HEK293 (cell line): ENCODE measurements around the gene DENND5A.
A peak's percentile ranks its signal among the peaks of the same experiment; 100 is the strongest.

Experiments used
- CTCF ChIA-PET: fragments of 350-600 bp; formaldehyde crosslinking; extraction: SDS; loops from one replicate; lab custom pipeline; 2021; ENCODE audit warnings: antibody characterized with exemption; lab: Yijun Ruan, JAX
- POLR2A ChIA-PET: fragments of 300-600 bp; formaldehyde crosslinking; extraction: SDS; loops from one replicate; lab custom pipeline; 2020; ENCODE audit warnings: antibody characterized with exemption, inconsistent platforms; lab: Yijun Ruan, JAX
- H3K27ac ChIP-seq: fragments of 200-500 bp; sonication (Bioruptor generic); 2 replicates; pipeline ENCODE4 v1.5.1; 2014; ENCODE audit warnings: low read depth, low read length, control low read depth, inconsistent platforms; ENCODE audit errors: extremely low read depth
- H3K36me3 ChIP-seq, 2 experiments: fragments of 200-500 bp in 1 of 2; sonication (Bioruptor generic) in 1 of 2; 1 replicate in 1 of 2; 2 replicates in 1 of 2; pipeline ENCODE4 v1.5.1; 2014 to 2017; ENCODE audit warnings: inconsistent platforms in 2 of 2, low read length in 2 of 2; ENCODE audit not compliant: control insufficient read depth in 2 of 2, insufficient read depth in 1 of 2
- H3K4me1 ChIP-seq: fragments of 200-500 bp; sonication (Bioruptor generic); 2 replicates; pipeline ENCODE4 v1.5.1; 2014; ENCODE audit warnings: mild to moderate bottlenecking, low read length, inconsistent platforms; ENCODE audit not compliant: control insufficient read depth, insufficient read depth
- H3K4me3 ChIP-seq: 2 replicates; pipeline ENCODE4 v1.5.1; 2011; ENCODE audit warnings: low read depth, mild to moderate bottlenecking, control low read depth, low read length, moderate library complexity
- H3K9me3 ChIP-seq: fragments of 200-500 bp; sonication (Bioruptor generic); 2 replicates; pipeline ENCODE4 v1.5.1; 2014; ENCODE audit warnings: low read depth, low read length, inconsistent platforms; ENCODE audit not compliant: control insufficient read depth, insufficient read depth
- GLIS2 ChIP-seq: fragments of 450-650 bp; formaldehyde crosslinking; IDR thresholded peaks from 2 replicates; pipeline ENCODE4 v1.5.1; 2016; ENCODE audit warnings: missing biosample characterization, missing genetic modification characterization
- KLF9 ChIP-seq: fragments of 450-650 bp; formaldehyde crosslinking; IDR thresholded peaks from 2 replicates; pipeline ENCODE4 v1.5.1; 2016; ENCODE audit warnings: missing biosample characterization, missing genetic modification characterization, low read depth
- OVOL3 ChIP-seq: fragments of 450-650 bp; formaldehyde crosslinking; IDR thresholded peaks from 2 replicates; pipeline ENCODE4 v1.5.1; 2016; ENCODE audit warnings: missing biosample characterization, missing genetic modification characterization
- PRDM1 ChIP-seq: fragments of 450-650 bp; formaldehyde crosslinking; IDR thresholded peaks from 2 replicates; pipeline ENCODE4; 2016; ENCODE audit warnings: missing biosample characterization, missing genetic modification characterization
- TSHZ1 ChIP-seq: fragments of 450-650 bp; formaldehyde crosslinking; IDR thresholded peaks from 2 replicates; pipeline ENCODE4 v1.5.1; 2016; ENCODE audit warnings: missing biosample characterization, missing genetic modification characterization, borderline replicate concordance
- ZBTB26 ChIP-seq: fragments of 450-650 bp; formaldehyde crosslinking; optimal IDR thresholded peaks from 2 replicates; pipeline ENCODE3; 2016; ENCODE audit warnings: missing biosample characterization, mild to moderate bottlenecking, missing genetic modification characterization
- ZBTB7A ChIP-seq: fragments of 450-650 bp; formaldehyde crosslinking; IDR thresholded peaks from 2 replicates; pipeline ENCODE4 v1.5.1; 2016; ENCODE audit warnings: low read depth, missing biosample characterization, missing genetic modification characterization
- ZBTB8A ChIP-seq: fragments of 450-650 bp; formaldehyde crosslinking; IDR thresholded peaks from 2 replicates; pipeline ENCODE4 v1.5.1; 2016; ENCODE audit warnings: missing biosample characterization, missing genetic modification characterization
- ZNF335 ChIP-seq: fragments of 450-650 bp; formaldehyde crosslinking; conservative IDR thresholded peaks from 2 replicates; pipeline ENCODE4 v1.5.1; 2016; ENCODE audit warnings: missing biosample characterization, missing genetic modification characterization
- ZNF660 ChIP-seq: fragments of 450-650 bp; IDR thresholded peaks from 2 replicates; pipeline ENCODE4 v1.5.1; 2018; ENCODE audit warnings: missing biosample characterization, mild to moderate bottlenecking, missing genetic modification characterization
- ZNF670 ChIP-seq: fragments of 450-650 bp; formaldehyde crosslinking; IDR thresholded peaks from 2 replicates; pipeline ENCODE4 v1.5.1; 2016; ENCODE audit warnings: missing biosample characterization, missing genetic modification characterization, low read depth
- ZNF777 ChIP-seq: fragments of 450-650 bp; formaldehyde crosslinking; IDR thresholded peaks from 2 replicates; pipeline ENCODE4 v1.5.1; 2017; ENCODE audit warnings: missing biosample characterization, missing genetic modification characterization, borderline replicate concordance
- ZNF791 ChIP-seq: fragments of 450-650 bp; formaldehyde crosslinking; IDR thresholded peaks from 2 replicates; pipeline ENCODE4 v1.5.1; 2016; ENCODE audit warnings: missing biosample characterization, missing genetic modification characterization
- TF ChIP-seq, protein P1 (sequence below): fragments of 450-650 bp; formaldehyde crosslinking; IDR thresholded peaks from 2 replicates; pipeline ENCODE4 v1.5.1; 2016; ENCODE audit warnings: missing biosample characterization, missing genetic modification characterization

The DENND5A gene

DNA sequence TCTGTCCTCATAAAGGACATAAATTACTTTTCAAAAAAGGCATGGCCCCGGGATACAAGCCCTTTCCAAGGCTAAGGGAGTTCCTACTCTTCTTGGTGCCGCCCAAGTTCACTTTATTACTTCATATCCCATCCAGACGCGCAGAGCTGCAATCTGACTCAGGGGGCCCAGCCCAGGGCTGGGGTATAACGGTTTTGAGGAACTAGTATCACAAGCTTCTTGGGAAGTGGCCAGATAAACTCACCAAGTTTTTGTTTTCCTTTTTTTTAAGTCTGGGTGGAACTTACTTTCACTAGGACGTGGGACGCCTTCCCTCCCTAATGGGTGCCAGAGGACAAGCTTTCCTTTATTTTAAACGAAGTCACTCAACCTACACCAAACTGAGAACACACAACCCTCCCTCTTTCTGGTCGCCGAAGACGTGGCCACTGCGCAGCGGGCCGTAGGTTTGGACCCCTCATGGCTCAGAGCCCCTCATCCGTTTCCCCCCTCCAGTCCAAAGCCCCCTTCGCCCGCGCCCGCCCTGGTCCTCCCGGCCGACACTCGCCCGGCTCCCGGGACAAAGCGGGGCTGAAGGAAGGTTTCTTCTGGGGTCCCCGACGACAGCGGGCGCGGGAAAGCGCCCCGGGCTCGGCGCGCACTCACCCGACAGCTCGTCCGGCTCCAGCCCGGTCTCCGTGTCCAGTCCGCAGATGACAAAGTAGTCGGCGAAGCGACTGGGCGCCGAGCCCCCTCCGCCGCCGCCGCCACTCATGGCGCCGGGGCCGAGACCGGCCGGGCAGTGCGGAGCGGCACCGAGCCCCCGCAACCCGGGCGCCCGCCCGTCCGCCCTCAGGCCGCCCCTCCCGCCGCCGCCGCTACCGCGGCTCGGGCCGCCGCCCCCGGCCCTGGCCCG is 587 bp downstream of the DENND5A start (continued):
- TF ChIP-seq, protein P1, sequence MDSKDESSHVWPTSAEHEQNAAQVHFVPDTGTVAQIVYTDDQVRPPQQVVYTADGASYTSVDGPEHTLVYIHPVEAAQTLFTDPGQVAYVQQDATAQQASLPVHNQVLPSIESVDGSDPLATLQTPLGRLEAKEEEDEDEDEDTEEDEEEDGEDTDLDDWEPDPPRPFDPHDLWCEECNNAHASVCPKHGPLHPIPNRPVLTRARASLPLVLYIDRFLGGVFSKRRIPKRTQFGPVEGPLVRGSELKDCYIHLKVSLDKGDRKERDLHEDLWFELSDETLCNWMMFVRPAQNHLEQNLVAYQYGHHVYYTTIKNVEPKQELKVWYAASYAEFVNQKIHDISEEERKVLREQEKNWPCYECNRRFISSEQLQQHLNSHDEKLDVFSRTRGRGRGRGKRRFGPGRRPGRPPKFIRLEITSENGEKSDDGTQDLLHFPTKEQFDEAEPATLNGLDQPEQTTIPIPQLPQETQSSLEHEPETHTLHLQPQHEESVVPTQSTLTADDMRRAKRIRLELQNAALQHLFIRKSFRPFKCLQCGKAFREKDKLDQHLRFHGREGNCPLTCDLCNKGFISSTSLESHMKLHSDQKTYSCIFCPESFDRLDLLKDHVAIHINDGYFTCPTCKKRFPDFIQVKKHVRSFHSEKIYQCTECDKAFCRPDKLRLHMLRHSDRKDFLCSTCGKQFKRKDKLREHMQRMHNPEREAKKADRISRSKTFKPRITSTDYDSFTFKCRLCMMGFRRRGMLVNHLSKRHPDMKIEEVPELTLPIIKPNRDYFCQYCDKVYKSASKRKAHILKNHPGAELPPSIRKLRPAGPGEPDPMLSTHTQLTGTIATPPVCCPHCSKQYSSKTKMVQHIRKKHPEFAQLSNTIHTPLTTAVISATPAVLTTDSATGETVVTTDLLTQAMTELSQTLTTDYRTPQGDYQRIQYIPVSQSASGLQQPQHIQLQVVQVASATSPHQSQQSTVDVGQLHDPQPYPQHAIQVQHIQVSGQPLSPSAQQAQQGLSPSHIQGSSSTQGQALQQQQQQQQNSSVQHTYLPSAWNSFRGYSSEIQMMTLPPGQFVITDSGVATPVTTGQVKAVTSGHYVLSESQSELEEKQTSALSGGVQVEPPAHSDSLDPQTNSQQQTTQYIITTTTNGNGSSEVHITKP (tag by site-specific recombination): 0 out of 2 replicates have a peak, but pooled peaks have one; percentile 30
- TF ChIP-seq ZNF777 (tag by site-specific recombination) (peak; percentile 62; the same call in 1 of the 2 replicates), GLIS2 (tag by site-specific recombination) (peak; percentile 12; the same call in 1 of the 2 replicates), ZNF670 (tag by site-specific recombination) (no peak), ZBTB7A (tag by site-specific recombination) (0 out of 2 replicates have a peak, but pooled peaks have one; percentile 48), ZBTB26 (tag by site-specific recombination) (peak; percentile 74), ZNF335 (tag by site-specific recombination) (peak; percentile 65), OVOL3 (tag by site-specific recombination) (peak; percentile 48; the same call in 1 of the 2 replicates), ZNF791 (tag by site-specific recombination) (no peak), ZBTB8A (peak; percentile 84), KLF9 (tag by site-specific recombination) (peak; percentile 23; the same call in 1 of the 2 replicates)

- no peaks in the 10 kb centered on the region for H3K36me3 ChIP-seq
- TF ChIP-seq PRDM1 (tag by site-specific recombination) (peak; percentile 78), ZNF660 (no peak), TSHZ1 (tag by site-specific recombination) (0 out of 2 replicates have a peak, but pooled peaks have one; percentile 6)
- ChIA-PET POLR2A (interaction anchor here (1.1 to 1.9 kb wide), 3 partner anchors 55 to 126 kb away, joined by 3 to 8 read pairs (median 7); partner anchors contain the start of gene IPO7), CTCF (interaction anchor here (0.9 to 1.0 kb wide), 2 partner anchors 17 to 187 kb away, joined by 3 to 4 read pairs; no protein-coding TSS in a partner anchor)
- peak overlapping the region; percentile 28; the same call in 1 of the 2 replicates for H3K27ac ChIP-seq
- H3K4me3 ChIP-seq: peak overlapping the region; percentile 88
- H3K9me3 ChIP-seq: no peaks in the 10 kb centered on the region
- peaks cover 4% of the 10 kb centered on the region for H3K4me1 ChIP-seq
These were observed 1.3 kb downstream of the DENND5A start for GRCh38 chr11:9263840-9264315.
